ENCODE results near the gene UBA6. TPM values are rescaled to one million over a fixed set of nuclear protein-coding genes. Genes with fewer than 3 reads are reported as not detected.
A peak's percentile ranks its signal among the peaks of the same experiment; 100 is the strongest.

The UBA6 gene
- total and polyA plus RNA-seq, 9 of the 15 experiments (the other 6 are each of a cell fraction or from before 2014, with no cell fraction given) = 22.9 to 139 (median 94.6) TPM

DNA sequence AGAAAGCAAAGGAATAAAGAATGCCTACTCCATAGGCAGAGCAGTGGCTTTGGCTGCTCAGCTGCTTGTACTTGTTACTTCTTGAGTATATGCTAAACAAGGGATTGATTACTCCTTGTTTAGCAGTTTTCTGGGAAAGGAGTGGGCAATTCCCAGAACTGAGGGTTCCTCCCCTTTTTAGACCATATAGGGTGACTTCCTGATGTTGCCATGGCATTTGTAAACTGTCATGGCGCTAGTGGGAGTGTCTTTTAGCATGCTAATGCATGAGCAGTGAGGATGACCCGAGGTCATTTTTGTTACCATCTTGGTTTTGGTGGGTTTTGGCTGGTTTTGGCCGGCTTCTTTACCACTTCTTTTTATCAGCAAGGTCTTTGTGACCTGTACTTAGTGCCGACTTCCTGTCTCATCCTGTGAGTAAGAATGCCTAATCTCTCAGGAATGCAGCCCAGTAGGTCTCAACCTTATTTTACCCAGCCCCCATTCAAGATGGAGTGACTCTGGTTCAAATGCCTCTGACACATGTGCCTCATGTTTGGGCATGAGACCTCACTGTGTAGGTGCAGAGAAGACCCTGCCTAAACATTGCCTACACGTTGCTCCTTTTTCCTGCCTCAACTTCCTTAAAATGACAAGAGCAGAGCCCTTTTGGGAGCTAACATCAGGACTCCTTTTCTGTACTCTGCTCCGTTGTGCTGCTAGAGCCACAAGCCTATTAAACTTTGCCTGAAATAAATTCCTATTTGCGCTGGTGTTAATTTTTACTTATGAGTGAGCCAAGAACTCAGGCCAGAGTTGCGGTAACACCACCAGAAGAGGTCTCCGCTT, 21.0 kb upstream of the UBA6 start (continued):
- TF ChIP-seq, protein P1, sequence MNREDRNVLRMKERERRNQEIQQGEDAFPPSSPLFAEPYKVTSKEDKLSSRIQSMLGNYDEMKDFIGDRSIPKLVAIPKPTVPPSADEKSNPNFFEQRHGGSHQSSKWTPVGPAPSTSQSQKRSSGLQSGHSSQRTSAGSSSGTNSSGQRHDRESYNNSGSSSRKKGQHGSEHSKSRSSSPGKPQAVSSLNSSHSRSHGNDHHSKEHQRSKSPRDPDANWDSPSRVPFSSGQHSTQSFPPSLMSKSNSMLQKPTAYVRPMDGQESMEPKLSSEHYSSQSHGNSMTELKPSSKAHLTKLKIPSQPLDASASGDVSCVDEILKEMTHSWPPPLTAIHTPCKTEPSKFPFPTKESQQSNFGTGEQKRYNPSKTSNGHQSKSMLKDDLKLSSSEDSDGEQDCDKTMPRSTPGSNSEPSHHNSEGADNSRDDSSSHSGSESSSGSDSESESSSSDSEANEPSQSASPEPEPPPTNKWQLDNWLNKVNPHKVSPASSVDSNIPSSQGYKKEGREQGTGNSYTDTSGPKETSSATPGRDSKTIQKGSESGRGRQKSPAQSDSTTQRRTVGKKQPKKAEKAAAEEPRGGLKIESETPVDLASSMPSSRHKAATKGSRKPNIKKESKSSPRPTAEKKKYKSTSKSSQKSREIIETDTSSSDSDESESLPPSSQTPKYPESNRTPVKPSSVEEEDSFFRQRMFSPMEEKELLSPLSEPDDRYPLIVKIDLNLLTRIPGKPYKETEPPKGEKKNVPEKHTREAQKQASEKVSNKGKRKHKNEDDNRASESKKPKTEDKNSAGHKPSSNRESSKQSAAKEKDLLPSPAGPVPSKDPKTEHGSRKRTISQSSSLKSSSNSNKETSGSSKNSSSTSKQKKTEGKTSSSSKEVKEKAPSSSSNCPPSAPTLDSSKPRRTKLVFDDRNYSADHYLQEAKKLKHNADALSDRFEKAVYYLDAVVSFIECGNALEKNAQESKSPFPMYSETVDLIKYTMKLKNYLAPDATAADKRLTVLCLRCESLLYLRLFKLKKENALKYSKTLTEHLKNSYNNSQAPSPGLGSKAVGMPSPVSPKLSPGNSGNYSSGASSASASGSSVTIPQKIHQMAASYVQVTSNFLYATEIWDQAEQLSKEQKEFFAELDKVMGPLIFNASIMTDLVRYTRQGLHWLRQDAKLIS (CRISPR knock-in tag; IDR thresholded peaks at IDR 0.05) = 0 out of 2 replicates have a peak, but pooled peaks have one; percentile 32
- TF ChIP-seq, protein P2, sequence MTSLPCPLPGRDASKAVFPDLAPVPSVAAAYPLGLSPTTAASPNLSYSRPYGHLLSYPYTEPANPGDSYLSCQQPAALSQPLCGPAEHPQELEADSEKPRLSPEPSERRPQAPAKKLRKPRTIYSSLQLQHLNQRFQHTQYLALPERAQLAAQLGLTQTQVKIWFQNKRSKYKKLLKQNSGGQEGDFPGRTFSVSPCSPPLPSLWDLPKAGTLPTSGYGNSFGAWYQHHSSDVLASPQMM (CRISPR knock-in tag; IDR thresholded peaks at IDR 0.05) = peak; percentile 95
- no peak for TF ChIP-seq ARHGAP35 (IDR thresholded peaks at IDR 0.05; ENCODE audit: partially characterized antibody)
- TF ChIP-seq KLF1 (tag; IDR thresholded peaks at IDR 0.05) = peak; percentile 100
- no peak for TF ChIP-seq SMC3 (conservative IDR thresholded peaks at IDR 0.05; ENCODE audit: insufficient read depth, low read depth, low read length)
- peak; percentile 98 for TF ChIP-seq HEY1 (CRISPR knock-in tag; IDR thresholded peaks at IDR 0.05; ENCODE audit: borderline replicate concordance)
- no peak for TF ChIP-seq ZNF12 (CRISPR knock-in tag; IDR thresholded peaks at IDR 0.05)
- no peak for TF ChIP-seq RBM15 (IDR thresholded peaks at IDR 0.05; ENCODE audit: insufficient read depth, low read length)
- TF ChIP-seq BCL6 (CRISPR knock-in tag; IDR thresholded peaks at IDR 0.05) = peak; percentile 100
- TF ChIP-seq ZC3H8 (IDR thresholded peaks at IDR 0.05) = peak; percentile 55; the same call in 1 of the 2 replicates
- 0 out of 2 replicates have a peak, but pooled peaks have one; percentile 44 for TF ChIP-seq SPI1 (IDR thresholded peaks at IDR 0.05; ENCODE audit: borderline replicate concordance, low read depth, low read length)
- peak in 1 of 2 experiments; percentile 55; a peak in 2 of 4 replicates for TF ChIP-seq NONO (IDR thresholded peaks at IDR 0.05; ENCODE audit: low read depth in 2 of 2, low read length in 1 of 2)
- peak; percentile 100 for TF ChIP-seq PYGO2 (tag; IDR thresholded peaks at IDR 0.05)
- TF ChIP-seq, protein P3, sequence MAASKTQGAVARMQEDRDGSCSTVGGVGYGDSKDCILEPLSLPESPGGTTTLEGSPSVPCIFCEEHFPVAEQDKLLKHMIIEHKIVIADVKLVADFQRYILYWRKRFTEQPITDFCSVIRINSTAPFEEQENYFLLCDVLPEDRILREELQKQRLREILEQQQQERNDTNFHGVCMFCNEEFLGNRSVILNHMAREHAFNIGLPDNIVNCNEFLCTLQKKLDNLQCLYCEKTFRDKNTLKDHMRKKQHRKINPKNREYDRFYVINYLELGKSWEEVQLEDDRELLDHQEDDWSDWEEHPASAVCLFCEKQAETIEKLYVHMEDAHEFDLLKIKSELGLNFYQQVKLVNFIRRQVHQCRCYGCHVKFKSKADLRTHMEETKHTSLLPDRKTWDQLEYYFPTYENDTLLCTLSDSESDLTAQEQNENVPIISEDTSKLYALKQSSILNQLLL (CRISPR knock-in tag; IDR thresholded peaks at IDR 0.05; ENCODE audit: borderline replicate concordance) = no peak
- TF ChIP-seq CHD1 (IDR thresholded peaks at IDR 0.05; ENCODE audit: low read length) = no peak
- no peak for TF ChIP-seq MAFK (IDR thresholded peaks at IDR 0.05; ENCODE audit: low read length)
- TF ChIP-seq, protein P4, sequence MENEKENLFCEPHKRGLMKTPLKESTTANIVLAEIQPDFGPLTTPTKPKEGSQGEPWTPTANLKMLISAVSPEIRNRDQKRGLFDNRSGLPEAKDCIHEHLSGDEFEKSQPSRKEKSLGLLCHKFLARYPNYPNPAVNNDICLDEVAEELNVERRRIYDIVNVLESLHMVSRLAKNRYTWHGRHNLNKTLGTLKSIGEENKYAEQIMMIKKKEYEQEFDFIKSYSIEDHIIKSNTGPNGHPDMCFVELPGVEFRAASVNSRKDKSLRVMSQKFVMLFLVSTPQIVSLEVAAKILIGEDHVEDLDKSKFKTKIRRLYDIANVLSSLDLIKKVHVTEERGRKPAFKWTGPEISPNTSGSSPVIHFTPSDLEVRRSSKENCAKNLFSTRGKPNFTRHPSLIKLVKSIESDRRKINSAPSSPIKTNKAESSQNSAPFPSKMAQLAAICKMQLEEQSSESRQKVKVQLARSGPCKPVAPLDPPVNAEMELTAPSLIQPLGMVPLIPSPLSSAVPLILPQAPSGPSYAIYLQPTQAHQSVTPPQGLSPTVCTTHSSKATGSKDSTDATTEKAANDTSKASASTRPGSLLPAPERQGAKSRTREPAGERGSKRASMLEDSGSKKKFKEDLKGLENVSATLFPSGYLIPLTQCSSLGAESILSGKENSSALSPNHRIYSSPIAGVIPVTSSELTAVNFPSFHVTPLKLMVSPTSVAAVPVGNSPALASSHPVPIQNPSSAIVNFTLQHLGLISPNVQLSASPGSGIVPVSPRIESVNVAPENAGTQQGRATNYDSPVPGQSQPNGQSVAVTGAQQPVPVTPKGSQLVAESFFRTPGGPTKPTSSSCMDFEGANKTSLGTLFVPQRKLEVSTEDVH (IDR thresholded peaks at IDR 0.05; ENCODE audit: low read depth, partially characterized antibody) = no peak
- no peak for TF ChIP-seq ZBED1 (IDR thresholded peaks at IDR 0.05)
- peak; percentile 100 for TF ChIP-seq CXXC5 (CRISPR knock-in tag; IDR thresholded peaks at IDR 0.05)
- no peak for TF ChIP-seq ZNF384 (IDR thresholded peaks at IDR 0.05; ENCODE audit: low read depth, low read length)

Data from K562 (cell line).